B cell (primary cell): ENCODE measurements around the gene FBXO3. TPM values are rescaled to one million over a fixed set of nuclear protein-coding genes. Genes with fewer than 3 reads are reported as not detected.
A peak's percentile ranks its signal among the peaks of the same experiment; 100 is the strongest.

Experiments used
- ATAC-seq: fragments of 200-7000 bp; cut with Tn5 transposase; one replicate; pipeline ENCODE4 v1.10.0; 2021; ENCODE audit warnings: low read depth, mild to moderate bottlenecking, moderate number of reproducible peaks, moderate library complexity
- CTCF ChIA-PET: fragments of 350-600 bp; sonication (Branson Sonifier 250); formaldehyde crosslinking; loops from one replicate; lab custom pipeline; 2021; ENCODE audit warnings: antibody characterized with exemption, inconsistent platforms; lab: Charles Lee
- POLR2A ChIA-PET: fragments of 350-600 bp; sonication (Branson Sonifier 250); formaldehyde crosslinking; loops from one replicate; lab custom pipeline; 2021; ENCODE audit warnings: antibody characterized with exemption; lab: Charles Lee
- DNase-seq: peaks from one replicate; pipeline ENCODE4 v3.0.0; 2013
- H2AFZ ChIP-seq: 2 replicates; pipeline ENCODE4 v1.6.1; 2012; ENCODE audit warnings: mild to moderate bottlenecking, low read depth, low read length; ENCODE audit not compliant: insufficient read depth, poor library complexity, severe bottlenecking
- H3K27ac ChIP-seq, 2 donors: 1 replicate in 1 of 2; 2 replicates in 1 of 2; pipeline ENCODE4 v1.5.1; 2012 to 2013; ENCODE audit warnings: low read length in 2 of 2, mild to moderate bottlenecking in 2 of 2, moderate library complexity in 1 of 2
- H3K27me3 ChIP-seq, 4 experiments: fragments of 200-600 bp in 1 of 4; sonication (generic) in 1 of 4; replicated peaks in 1 of 4; 1 replicate in 2 of 4; 2 replicates in 2 of 4; pipeline versions ENCODE4 v1.6.1 to v1.7.0; 2013 to 2016; ENCODE audit warnings: low read length in 3 of 4, mild to moderate bottlenecking in 2 of 4, mixed read lengths in 1 of 4, moderate library complexity in 1 of 4; ENCODE audit not compliant: insufficient read depth in 4 of 4, control insufficient read depth in 3 of 4; ENCODE audit errors: control extremely low read depth in 1 of 4
- H3K36me3 ChIP-seq, 2 experiments: replicated peaks in 1 of 2; 1 replicate in 1 of 2; 2 replicates in 1 of 2; pipeline versions ENCODE4 v1.6.1 to v1.7.1; 2013; ENCODE audit warnings: low read length in 1 of 2; ENCODE audit not compliant: insufficient read depth in 2 of 2, control insufficient read depth in 1 of 2; ENCODE audit errors: control extremely low read depth in 1 of 2, extremely low read depth in 1 of 2
- H3K4me1 ChIP-seq, 2 donors: fragments of 200-600 bp in 1 of 2; sonication (generic) in 1 of 2; 1 replicate in 1 of 2; 2 replicates in 1 of 2; pipeline versions ENCODE4 v1.5.1 to v1.6.1; 2013 to 2017; ENCODE audit warnings: low read length in 2 of 2; ENCODE audit not compliant: control insufficient read depth in 2 of 2, insufficient read depth in 2 of 2
- H3K4me2 ChIP-seq: replicated peaks from 2 replicates; pipeline ENCODE3; 2012; ENCODE audit warnings: mild to moderate bottlenecking, low read depth, low read length; ENCODE audit not compliant: poor library complexity, severe bottlenecking
- H3K4me3 ChIP-seq, 5 experiments: fragments of 200-600 bp in 1 of 5; sonication (generic) in 1 of 5; 1 replicate in 3 of 5; 2 replicates in 2 of 5; pipeline versions ENCODE4 v1.5.1 to v1.7.0; 2011 to 2016; ENCODE audit warnings: low read length in 4 of 5, mild to moderate bottlenecking in 4 of 5, low read depth in 2 of 5, control low read depth in 1 of 5, moderate library complexity in 1 of 5; ENCODE audit not compliant: insufficient read depth in 1 of 5; ENCODE audit errors: control extremely low read depth in 1 of 5, extremely low read depth in 1 of 5
- H3K79me2 ChIP-seq: fragments of 200-600 bp; sonication (generic); one replicate; pipeline ENCODE4 v1.6.0; 2016; ENCODE audit warnings: low read length; ENCODE audit not compliant: control insufficient read depth, insufficient read depth
- H3K9ac ChIP-seq: fragments of 200-600 bp; sonication (generic); 2 replicates; pipeline ENCODE4 v1.6.1; 2017; ENCODE audit warnings: mild to moderate bottlenecking, low read length, moderate library complexity
- H3K9me3 ChIP-seq, 3 donors: one replicate each; pipeline versions ENCODE4 v1.6.1 to v1.7.1; 2013; ENCODE audit warnings: low read length in 2 of 3; ENCODE audit not compliant: control insufficient read depth in 2 of 3, insufficient read depth in 1 of 3; ENCODE audit errors: control extremely low read depth in 1 of 3
- H4K20me1 ChIP-seq: 2 replicates; pipeline ENCODE4 v1.6.0; 2012; ENCODE audit warnings: mild to moderate bottlenecking, low read length; ENCODE audit not compliant: insufficient read depth, control insufficient read depth, poor library complexity, severe bottlenecking
- H3K27ac Mint-ChIP-seq: one replicate; pipeline ENCODE4 v1.8.0; 2021; ENCODE audit warnings: mixed read lengths
- H3K27me3 Mint-ChIP-seq: one replicate; pipeline ENCODE4 v1.8.0; 2021; ENCODE audit warnings: mixed read lengths
- H3K4me1 Mint-ChIP-seq: one replicate; pipeline ENCODE4 v1.8.0; 2021; ENCODE audit warnings: mixed read lengths
- H3K4me3 Mint-ChIP-seq: one replicate; pipeline ENCODE4 v1.8.0; 2021; ENCODE audit warnings: mixed read lengths
- H3K9me3 Mint-ChIP-seq: one replicate; pipeline ENCODE4 v1.8.0; 2022; ENCODE audit warnings: mixed read lengths; ENCODE audit not compliant: insufficient read depth
- EZH2 ChIP-seq: IDR thresholded peaks from 2 replicates; pipeline ENCODE4 v1.6.1; 2012; ENCODE audit warnings: borderline replicate concordance, low read depth, mild to moderate bottlenecking, moderate library complexity, low read length; ENCODE audit not compliant: insufficient read depth, poor library complexity, severe bottlenecking
- WGBS: methylation state at CpG from one replicate; pipeline ENCODE4 v1.1.5; 2013; ENCODE audit warnings: missing lambda C conversion rate; ENCODE audit not compliant: insufficient coverage; 5-methylcytosine and 5-hydroxymethylcytosine counted together
- intact Hi-C: fragments of 100-400 bp; cut with micrococcal nuclease; formaldehyde crosslinking; loops from one replicate; pipeline ENCODE4 v1.10.0; 2022
- polyA plus RNA-seq: library from polyadenylated mRNA; depleted of rRNA; stranded (reverse); fragments of >200 nt; gene quantifications from 2 replicates; pipeline ENCODE4 v1.2.3, GENCODE V29; 2012
- total RNA-seq, 2 donors: library from RNA; stranded (reverse); fragments of 120-200 nt in 1 of 2; gene quantifications; 1 replicate in 1 of 2; 2 replicates in 1 of 2; pipeline versions ENCODE4 v1.2.3 to v1.2.4, GENCODE V29; 2013 to 2022
- TF ChIP-seq, protein P1 (sequence below): fragments of 200-600 bp; IDR thresholded peaks from one replicate; pipeline ENCODE4 v1.8.0; 2022; ENCODE audit warnings: antibody characterized with exemption, mild to moderate bottlenecking

The FBXO3 gene
- total and polyA plus RNA-seq, 2 donors (not counting 1 experiment from before 2014, with no cell fraction given), result 16.8 to 34.3 TPM

DNA sequence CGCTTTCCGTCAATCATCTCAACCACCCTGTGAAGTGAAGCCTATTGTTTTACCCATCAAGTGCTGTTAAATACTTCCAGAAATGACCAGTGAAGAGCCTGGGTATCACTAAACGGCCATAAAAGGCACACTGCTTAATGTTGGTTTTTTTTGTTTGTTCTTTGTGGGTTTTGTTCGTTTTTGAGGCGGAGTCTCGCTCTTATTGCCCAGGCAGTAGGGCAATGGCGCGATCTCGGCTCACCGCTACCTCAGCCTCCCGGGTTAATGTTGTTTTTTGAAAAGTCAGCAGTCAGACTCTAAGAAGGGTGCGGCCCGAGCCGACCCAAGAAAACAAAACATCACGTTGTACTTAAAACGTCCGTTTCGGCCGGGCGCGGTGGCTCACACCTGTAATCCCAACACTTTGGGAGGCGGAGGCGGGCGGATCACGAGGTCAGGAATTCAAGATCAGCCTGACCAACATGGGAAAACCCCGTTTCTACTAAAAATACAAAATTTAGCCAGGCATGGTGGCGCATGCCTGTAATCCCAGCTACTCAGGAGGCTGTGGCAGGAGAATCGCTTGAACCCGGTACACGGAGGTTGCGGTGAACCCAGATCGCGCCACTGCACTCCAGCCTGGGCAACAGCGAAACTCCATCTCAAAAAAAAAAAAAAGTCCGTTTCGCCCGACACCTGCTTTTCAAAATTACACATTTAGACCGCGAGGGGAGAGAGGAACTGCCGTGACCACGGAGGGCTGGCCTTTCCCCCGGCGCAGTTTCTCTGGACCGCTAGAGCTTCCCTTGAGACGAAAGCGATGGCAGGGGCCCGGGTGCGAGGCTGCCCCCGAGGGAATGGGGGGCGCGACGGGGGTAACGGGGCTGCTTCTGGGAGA, 38.8 kb downstream of the FBXO3 start:
- WGBS, result under 1% methylated on average over 51 of the region's 53 CpGs
- H3K9me3 Mint-ChIP-seq, result no peaks in the 10 kb centered on the region
- H3K27me3 Mint-ChIP-seq, result no peaks in the 10 kb centered on the region
- peaks cover 37% of the 10 kb centered on the region for H3K4me1 Mint-ChIP-seq
- Histone ChIP-seq H3K79me2 (peaks cover 3% of the 10 kb centered on the region), H3K9ac (peak overlapping the region; percentile 87), H3K36me3 (no peaks in the 10 kb centered on the region), H2AFZ (peak overlapping the region; percentile 83), H3K4me1 (peaks cover 23 to 31% of the 10 kb centered on the region in 2 donors), H3K27me3 (no peaks in the 10 kb centered on the region), H3K4me3 (peak overlapping the region; percentile 61 to 89 (median 85)), H4K20me1 (no peaks in the 10 kb centered on the region), H3K9me3 (no peaks in the 10 kb centered on the region), H3K4me2 (peak overlapping the region; percentile 95), H3K27ac (peak overlapping the region; percentile 57 to 70)
- POLR2A ChIA-PET, result interaction anchor here (0.7 to 1.2 kb wide), 2 partner anchors 293 to 575 kb away, joined by 3 to 4 read pairs; no protein-coding TSS in a partner anchor
- ATAC-seq (peak; percentile 61), DNase-seq (peak; percentile 76)
- intact Hi-C loops, result loop anchor here (1.0 to 10.0 kb wide), 5 partner anchors 34 to 1929 kb away; partner anchors contain the start of genes FBXO3, HIPK3 and TRIM44
- H3K27ac Mint-ChIP-seq, result peak overlapping the region; percentile 84
- no peak for TF ChIP-seq EZH2
- TF ChIP-seq, protein P1, sequence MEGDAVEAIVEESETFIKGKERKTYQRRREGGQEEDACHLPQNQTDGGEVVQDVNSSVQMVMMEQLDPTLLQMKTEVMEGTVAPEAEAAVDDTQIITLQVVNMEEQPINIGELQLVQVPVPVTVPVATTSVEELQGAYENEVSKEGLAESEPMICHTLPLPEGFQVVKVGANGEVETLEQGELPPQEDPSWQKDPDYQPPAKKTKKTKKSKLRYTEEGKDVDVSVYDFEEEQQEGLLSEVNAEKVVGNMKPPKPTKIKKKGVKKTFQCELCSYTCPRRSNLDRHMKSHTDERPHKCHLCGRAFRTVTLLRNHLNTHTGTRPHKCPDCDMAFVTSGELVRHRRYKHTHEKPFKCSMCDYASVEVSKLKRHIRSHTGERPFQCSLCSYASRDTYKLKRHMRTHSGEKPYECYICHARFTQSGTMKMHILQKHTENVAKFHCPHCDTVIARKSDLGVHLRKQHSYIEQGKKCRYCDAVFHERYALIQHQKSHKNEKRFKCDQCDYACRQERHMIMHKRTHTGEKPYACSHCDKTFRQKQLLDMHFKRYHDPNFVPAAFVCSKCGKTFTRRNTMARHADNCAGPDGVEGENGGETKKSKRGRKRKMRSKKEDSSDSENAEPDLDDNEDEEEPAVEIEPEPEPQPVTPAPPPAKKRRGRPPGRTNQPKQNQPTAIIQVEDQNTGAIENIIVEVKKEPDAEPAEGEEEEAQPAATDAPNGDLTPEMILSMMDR, result peak; percentile 21
- H3K4me3 Mint-ChIP-seq, result peak overlapping the region; percentile 92
- CTCF ChIA-PET, result interaction anchor here (0.7 to 1.8 kb wide), 3 partner anchors 15 to 703 kb away, joined by 3 to 12 read pairs (median 4); no protein-coding TSS in a partner anchor
